GM12878 (cell line): ENCODE measurements around the gene TOB1.

Source experiments
- CREB1 ChIP-seq: IDR thresholded peaks from 2 replicates; pipeline ENCODE4 v1.6.1; 2012; ENCODE audit warnings: low read depth, mild to moderate bottlenecking, inconsistent platforms
- POLR2A ChIP-seq: IDR thresholded peaks from 2 replicates; pipeline ENCODE4 v1.6.1; 2011; ENCODE audit warnings: low read depth, mild to moderate bottlenecking, low read length
- ZSCAN29 ChIP-seq: fragments of 450-650 bp; IDR thresholded peaks from 2 replicates; pipeline ENCODE4 v1.6.1; 2017; ENCODE audit warnings: mild to moderate bottlenecking, moderate library complexity
- TF ChIP-seq, protein P1 (sequence below): IDR thresholded peaks from 2 replicates; pipeline ENCODE4 v1.6.1; 2012; ENCODE audit warnings: low read depth, low read length, improper control_type of control experiment

DNA sequence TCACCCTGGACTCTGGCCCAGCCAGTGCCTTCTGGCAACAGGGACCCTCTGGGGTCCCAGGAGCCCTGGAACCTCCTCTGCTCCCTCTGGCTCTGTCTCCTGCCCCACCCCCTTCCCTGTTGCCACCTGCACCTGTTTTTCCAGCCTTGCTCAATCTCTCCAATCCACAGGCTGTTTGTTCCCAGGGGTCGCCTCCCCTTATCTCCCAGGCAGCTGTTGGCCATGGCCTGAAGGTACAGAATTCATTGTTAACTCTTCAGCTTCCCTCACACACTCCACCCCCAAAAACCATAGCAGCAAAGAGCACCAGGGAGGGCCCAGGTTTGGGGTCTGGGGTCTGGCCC is 39.3 kb upstream of the TOB1 start:
- TF ChIP-seq POLR2A (no peak), CREB1 (no peak), ZSCAN29 (no peak)
- TF ChIP-seq, protein P1, sequence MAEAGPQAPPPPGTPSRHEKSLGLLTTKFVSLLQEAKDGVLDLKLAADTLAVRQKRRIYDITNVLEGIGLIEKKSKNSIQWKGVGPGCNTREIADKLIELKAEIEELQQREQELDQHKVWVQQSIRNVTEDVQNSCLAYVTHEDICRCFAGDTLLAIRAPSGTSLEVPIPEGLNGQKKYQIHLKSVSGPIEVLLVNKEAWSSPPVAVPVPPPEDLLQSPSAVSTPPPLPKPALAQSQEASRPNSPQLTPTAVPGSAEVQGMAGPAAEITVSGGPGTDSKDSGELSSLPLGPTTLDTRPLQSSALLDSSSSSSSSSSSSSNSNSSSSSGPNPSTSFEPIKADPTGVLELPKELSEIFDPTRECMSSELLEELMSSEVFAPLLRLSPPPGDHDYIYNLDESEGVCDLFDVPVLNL, result no peak
